GM20000 (cell line): ENCODE results near the gene FGF1.
A peak's percentile ranks its signal among the peaks of the same experiment; 100 is the strongest.

Source experiments
- DNase-seq: peaks from one replicate; pipeline ENCODE4 v3.0.0; 2012; ENCODE audit warnings: low spot score
- TF ChIP-seq, protein P1 (sequence below): IDR thresholded peaks from 2 replicates; pipeline ENCODE4 v1.5.1; 2012; ENCODE audit warnings: mild to moderate bottlenecking, control low read depth; ENCODE audit errors: extremely low read depth, missing control alignments

The FGF1 gene

DNA sequence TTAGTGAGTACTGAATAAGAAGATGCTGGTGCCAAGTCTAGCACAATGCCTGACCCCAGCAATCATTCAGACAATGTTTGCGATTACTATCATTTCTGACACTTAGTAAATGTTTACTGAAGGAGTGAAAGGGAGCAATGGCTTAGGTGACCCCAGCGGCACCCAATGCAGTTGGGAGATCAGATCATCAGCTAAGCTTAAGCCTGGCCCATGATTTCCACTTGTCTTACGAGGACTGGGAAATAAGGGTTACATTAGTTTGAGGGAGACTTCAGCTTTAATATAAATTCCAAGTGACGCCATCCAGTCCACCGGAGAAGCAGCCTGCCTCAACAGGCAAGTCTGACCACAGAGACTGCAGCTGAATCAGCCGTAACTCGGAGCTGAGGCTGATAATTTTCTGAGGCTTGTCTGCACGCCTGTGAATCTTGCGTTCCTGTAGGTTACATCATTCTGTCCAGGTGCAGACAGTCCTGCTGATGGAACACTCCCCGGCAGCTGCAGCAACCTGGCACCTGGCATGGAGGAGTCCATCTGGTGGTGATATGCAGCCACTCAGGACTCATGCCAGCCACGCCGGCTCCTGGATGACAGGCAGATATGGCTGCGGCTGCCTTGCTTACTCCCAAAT lies 34.9 kb upstream of the FGF1 start:
- TF ChIP-seq, protein P1, sequence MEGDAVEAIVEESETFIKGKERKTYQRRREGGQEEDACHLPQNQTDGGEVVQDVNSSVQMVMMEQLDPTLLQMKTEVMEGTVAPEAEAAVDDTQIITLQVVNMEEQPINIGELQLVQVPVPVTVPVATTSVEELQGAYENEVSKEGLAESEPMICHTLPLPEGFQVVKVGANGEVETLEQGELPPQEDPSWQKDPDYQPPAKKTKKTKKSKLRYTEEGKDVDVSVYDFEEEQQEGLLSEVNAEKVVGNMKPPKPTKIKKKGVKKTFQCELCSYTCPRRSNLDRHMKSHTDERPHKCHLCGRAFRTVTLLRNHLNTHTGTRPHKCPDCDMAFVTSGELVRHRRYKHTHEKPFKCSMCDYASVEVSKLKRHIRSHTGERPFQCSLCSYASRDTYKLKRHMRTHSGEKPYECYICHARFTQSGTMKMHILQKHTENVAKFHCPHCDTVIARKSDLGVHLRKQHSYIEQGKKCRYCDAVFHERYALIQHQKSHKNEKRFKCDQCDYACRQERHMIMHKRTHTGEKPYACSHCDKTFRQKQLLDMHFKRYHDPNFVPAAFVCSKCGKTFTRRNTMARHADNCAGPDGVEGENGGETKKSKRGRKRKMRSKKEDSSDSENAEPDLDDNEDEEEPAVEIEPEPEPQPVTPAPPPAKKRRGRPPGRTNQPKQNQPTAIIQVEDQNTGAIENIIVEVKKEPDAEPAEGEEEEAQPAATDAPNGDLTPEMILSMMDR: no peak

DNA sequence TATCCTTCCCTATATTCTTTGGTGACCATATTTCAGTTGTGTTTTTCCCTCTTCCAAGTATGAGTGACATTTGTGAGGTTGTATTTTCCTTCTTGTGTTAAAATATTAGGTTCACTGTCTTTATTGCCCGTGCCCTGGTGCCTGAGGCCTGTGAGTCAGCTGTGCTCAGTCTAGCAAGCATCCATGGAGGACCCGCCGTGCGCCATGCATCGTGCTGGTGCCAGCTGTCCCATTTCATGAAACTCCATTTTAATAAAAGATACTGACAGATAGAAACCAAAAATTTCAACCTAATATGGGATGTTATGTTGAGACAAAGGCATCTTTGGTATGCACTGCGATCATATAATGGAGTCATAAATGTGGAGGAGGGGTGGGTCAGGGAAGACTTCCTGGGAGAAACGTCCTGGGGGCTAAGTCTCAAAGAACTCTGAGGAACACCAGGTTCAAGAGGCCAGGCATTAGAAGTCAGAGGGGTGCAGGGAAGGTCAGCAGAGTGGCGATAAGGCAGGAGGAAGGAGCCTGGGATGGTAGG lies 34.0 kb upstream of the FGF1 start:
- no peak for DNase-seq
- TF ChIP-seq, protein P1: no peak

More for the DNA sequence above, 34.9 kb upstream of the FGF1 start:
- no peak for DNase-seq

DNA sequence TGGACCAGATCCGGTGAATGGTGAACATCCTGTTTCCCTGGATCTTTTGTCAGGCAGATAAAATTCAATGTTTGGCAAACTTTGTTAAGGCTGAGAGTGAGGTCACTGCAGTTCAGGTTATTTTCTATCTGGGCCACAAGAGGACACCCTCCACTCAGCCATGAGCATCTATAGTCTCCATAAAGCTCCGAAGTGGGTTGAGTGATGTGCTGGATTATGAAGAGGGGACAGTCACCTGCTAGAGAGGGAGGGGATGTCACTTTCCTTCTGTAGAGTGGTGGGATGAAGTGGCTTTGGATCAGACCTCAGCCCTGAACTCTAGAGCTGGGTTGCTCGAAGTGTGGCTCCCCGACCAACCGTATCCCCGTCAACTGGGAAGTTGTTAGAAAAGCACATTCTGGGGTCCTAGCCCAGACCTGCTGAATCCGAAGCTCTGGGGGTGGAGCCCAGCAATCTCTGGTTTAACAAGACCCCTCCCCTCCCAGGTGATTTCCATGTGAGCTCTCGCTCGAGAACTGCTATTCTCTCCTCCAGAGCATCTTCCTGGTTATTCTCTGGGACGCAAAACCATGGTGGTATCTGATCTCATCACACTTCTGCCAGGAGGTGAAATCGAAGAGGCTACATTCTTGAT lies 31.8 kb upstream of the FGF1 start:
- TF ChIP-seq, protein P1: no peak
- DNase-seq: peak; percentile 20

DNA sequence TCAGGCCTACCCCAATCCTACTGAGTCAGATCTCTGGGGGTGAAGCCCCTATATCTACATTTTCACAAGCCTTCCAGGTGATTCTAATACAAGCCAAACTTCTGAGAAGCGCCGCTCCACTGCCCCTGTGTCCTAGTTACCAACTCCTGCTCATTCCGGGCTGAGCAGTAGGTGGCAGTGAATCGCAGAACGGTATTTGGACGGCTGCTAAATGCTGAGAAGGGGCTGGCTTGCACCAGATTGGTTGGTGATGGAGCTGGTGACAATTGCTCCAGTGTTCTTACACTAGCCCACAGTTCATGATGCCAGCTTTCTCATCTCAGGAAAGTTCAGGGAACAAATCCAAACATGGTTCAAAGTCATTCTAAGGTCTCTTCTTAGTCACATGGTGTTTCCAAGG lies 31.1 kb upstream of the FGF1 start:
- DNase-seq: peak; percentile 29
- TF ChIP-seq, protein P1: peak; percentile 48

DNA sequence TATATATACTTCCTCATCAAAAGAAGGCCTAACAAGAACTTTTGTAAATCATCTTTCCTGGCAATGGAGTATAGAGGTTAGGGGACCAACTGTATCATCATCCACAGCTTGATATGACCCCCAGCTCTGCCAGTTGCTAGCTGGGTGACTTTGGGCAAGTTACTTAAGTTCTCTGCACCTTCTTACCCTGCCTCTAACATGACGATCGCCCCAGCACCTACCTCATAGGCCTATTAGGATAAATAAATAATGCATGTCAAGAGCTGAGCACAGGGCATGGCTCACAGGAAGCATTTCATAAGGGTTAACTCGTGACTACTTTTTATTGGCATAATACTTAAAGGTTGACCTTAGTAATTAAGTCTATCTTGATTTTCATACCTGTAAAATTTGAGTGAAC lies 29.4 kb upstream of the FGF1 start:
- no peak for DNase-seq
- TF ChIP-seq, protein P1: no peak

DNA sequence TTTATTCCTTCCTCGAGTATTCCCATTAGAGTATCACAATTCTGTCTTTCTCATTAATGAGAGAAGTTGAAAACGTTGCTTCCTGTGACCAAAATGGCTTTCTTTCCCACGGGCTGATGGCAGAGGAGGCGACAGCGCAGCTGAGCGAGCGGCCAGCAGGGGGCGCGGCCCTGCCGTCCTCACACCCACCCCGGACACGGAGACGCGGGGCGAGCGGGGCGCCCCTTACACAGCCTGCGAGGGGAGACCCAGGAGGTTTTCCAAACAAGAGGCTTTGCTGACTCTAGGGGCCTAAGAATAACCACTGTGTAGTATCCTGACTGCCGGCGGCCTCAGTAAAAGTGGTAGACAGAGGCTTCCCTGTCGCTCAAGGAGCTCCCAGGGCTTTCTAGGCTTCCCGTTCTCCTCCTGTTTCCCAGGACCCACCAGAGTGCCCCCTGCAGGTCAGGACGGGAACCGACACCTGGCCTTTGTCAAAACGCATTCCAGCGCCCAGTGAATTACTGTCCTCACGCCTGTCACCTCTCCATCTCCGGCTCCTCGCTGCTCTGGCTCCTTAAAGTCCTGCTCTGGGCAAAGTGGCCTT lies 27.3 kb upstream of the FGF1 start:
- TF ChIP-seq, protein P1: peak; percentile 99
- DNase-seq: peak; percentile 81

DNA sequence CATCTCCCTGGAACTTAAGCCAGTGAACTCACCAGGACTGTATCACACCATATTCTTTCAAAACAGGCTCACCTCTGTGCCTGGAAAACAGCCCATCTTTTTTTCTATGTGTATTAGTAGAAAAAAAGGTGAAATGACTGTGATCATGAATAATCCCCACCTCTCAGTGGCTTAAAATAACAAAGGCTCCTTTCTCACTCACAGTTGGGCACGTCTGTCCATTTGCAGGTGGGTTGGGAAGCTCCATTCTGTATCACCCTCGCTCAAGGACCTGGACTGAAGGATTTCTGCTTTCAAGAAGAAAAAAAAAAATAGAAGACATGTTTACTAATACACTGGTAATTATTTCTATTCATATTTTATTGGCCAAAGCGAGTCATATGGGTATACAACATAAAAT lies 17.3 kb upstream of the FGF1 start:
- no peak for DNase-seq
- TF ChIP-seq, protein P1: no peak
